Caki2 (cell line): Measurements from ENCODE around the gene CHADL. TPM values are rescaled to one million over a fixed set of nuclear protein-coding genes. Genes with fewer than 3 reads are reported as not detected.

Source experiments
- DNase-seq: peaks from one replicate; pipeline ENCODE4 v3.0.0-alpha.2; 2015; ENCODE audit warnings: low read depth
- in situ Hi-C: cut with HindIII; loops from 2 replicates; pipeline ENCODE4 v1.10.0; 2016; ENCODE audit warnings: low sequenced_read_pairs, low pct_unique_long_range_greater_than_20kb, mixed read lengths
- total RNA-seq: library from RNA; depleted of rRNA; stranded (reverse); fragments of >200 nt; shearing (Covaris generic); gene quantifications from 2 replicates; pipeline ENCODE4 v1.2.3, GENCODE V29; 2014; ENCODE audit warnings: low replicate concordance

The CHADL gene
- total RNA-seq, 1 experiment from 2014 or later: not detected

- no peak for DNase-seq
- in situ Hi-C loops: no loop called here
Observed at GRCh38 chr22:41238570-41239442, 1.9 kb downstream of the CHADL start.

GRCh38 chr22:41237707-41238569, 2.8 kb downstream of the CHADL start:
- DNase-seq: no peak
- in situ Hi-C loops: no loop called here

GRCh38 chr22:41237036-41237706, 3.6 kb downstream of the CHADL start:
- in situ Hi-C loops: no loop called here
- DNase-seq: no peak

- in situ Hi-C loops: no loop called here
- no peak for DNase-seq
Observed at GRCh38 chr22:41234815-41235695, 5.7 kb downstream of the CHADL start.

- DNase-seq: no peak
Observed at GRCh38 chr22:41231369-41231768, 9.4 kb downstream of the CHADL start.

GRCh38 chr22:41230401-41230785, 10.3 kb downstream of the CHADL start:
- no peak for DNase-seq
- in situ Hi-C loops: no loop called here

More at GRCh38 chr22:41231369-41231768, 9.4 kb downstream of the CHADL start:
- in situ Hi-C loops: no loop called here

GRCh38 chr22:41229730-41230400, 10.9 kb downstream of the CHADL start:
- DNase-seq: no peak
- in situ Hi-C loops: no loop called here

- in situ Hi-C loops: no loop called here
- no peak for DNase-seq
Observed at GRCh38 chr22:41229215-41229614, 11.5 kb downstream of the CHADL start.

GRCh38 chr22:41226723-41227655, 13.7 kb downstream of the CHADL start:
- in situ Hi-C loops: no loop called here
- no peak for DNase-seq

- no peak for DNase-seq
- in situ Hi-C loops: no loop called here
Observed at GRCh38 chr22:41223535-41223934, 17.2 kb downstream of the CHADL start.

- DNase-seq: no peak
- in situ Hi-C loops: no loop called here
Observed at GRCh38 chr22:41222846-41223507, 17.8 kb downstream of the CHADL start.

GRCh38 chr22:41217553-41218157, 23.1 kb downstream of the CHADL start:
- peak; percentile 33 for DNase-seq
- in situ Hi-C loops: no loop called here

- in situ Hi-C loops: no loop called here
- no peak for DNase-seq
Observed at GRCh38 chr22:41216984-41217383, 23.7 kb downstream of the CHADL start.

GRCh38 chr22:41215926-41216325, 24.8 kb downstream of the CHADL start:
- no peak for DNase-seq
- in situ Hi-C loops: no loop called here

GRCh38 chr22:41215409-41215808, 25.3 kb downstream of the CHADL start:
- in situ Hi-C loops: no loop called here
- DNase-seq: no peak

GRCh38 chr22:41206719-41207118, 34.0 kb downstream of the CHADL start:
- in situ Hi-C loops: no loop called here
- DNase-seq: no peak
